H1 (cell line): Measurements from ENCODE around the gene PNPLA3. TPM values are rescaled to one million over a fixed set of nuclear protein-coding genes. Genes with fewer than 3 reads are reported as not detected.

Source experiments
- CTCF ChIA-PET: fragments of 300-600 bp; sonication (Branson Sonifier 250); formaldehyde crosslinking; loops from one replicate; lab custom pipeline; 2021; ENCODE audit not compliant: partially characterized antibody; lab: Charles Lee
- POLR2A ChIA-PET: fragments of 300-600 bp; sonication (Branson Sonifier 250); formaldehyde crosslinking; loops from one replicate; lab custom pipeline; 2021; ENCODE audit warnings: inconsistent platforms; ENCODE audit not compliant: partially characterized antibody; lab: Charles Lee
- DNase-seq, 2 experiments: peaks; one replicate each; pipeline versions ENCODE4 v3.0.0 to v3.0.0-alpha.2; 2010 to 2022; ENCODE audit warnings: low spot score in 2 of 2, low read depth in 1 of 2, mixed read lengths in 1 of 2
- FAIRE-seq: peaks from 2 replicates; lab custom pipeline; 2011; peaks lifted over from hg19 to GRCh38; lab: Jason Lieb, UNC
- H2AFZ ChIP-seq: 2 replicates; pipeline ENCODE4 v1.8.1; 2012; ENCODE audit warnings: low read length, inconsistent platforms
- H2AK5ac ChIP-seq: 2 replicates; pipeline ENCODE4 v1.6.1; 2013; ENCODE audit warnings: low read depth, low read length
- H2BK120ac ChIP-seq: replicated peaks from 2 replicates; pipeline ENCODE3; 2013; ENCODE audit warnings: low read depth, low read length, inconsistent platforms
- H2BK12ac ChIP-seq: 2 replicates; pipeline ENCODE4 v1.6.1; 2013; ENCODE audit warnings: low read depth, low read length
- H2BK15ac ChIP-seq: 2 replicates; pipeline ENCODE4 v1.6.1; 2013; ENCODE audit warnings: low read length
- H2BK20ac ChIP-seq: 2 replicates; pipeline ENCODE4 v1.6.1; 2013; ENCODE audit warnings: low read length
- H2BK5ac ChIP-seq: 2 replicates; pipeline ENCODE4 v1.6.1; 2013; ENCODE audit warnings: low read depth, low read length
- H3K14ac ChIP-seq: 2 replicates; pipeline ENCODE4 v1.6.1; 2013; ENCODE audit warnings: inconsistent platforms; ENCODE audit not compliant: insufficient read length
- H3K18ac ChIP-seq: 2 replicates; pipeline ENCODE4 v1.6.1; 2013; ENCODE audit warnings: low read length; ENCODE audit errors: extremely low read depth
- H3K23ac ChIP-seq: 2 replicates; pipeline ENCODE4 v1.6.1; 2013; ENCODE audit warnings: inconsistent platforms; ENCODE audit not compliant: insufficient read length
- H3K23me2 ChIP-seq: 2 replicates; pipeline ENCODE4 v1.6.1; 2013; ENCODE audit warnings: low read depth, low read length
- H3K27ac ChIP-seq: 2 replicates; pipeline ENCODE4 v1.6.1; 2011; ENCODE audit warnings: low read depth, low read length, inconsistent platforms
- H3K27me3 ChIP-seq, 4 experiments: replicated peaks in 1 of 4; 1 replicate in 1 of 4; 2 replicates in 3 of 4; pipeline versions ENCODE4 v1.6.1 to v1.8.1; 2011 to 2013; ENCODE audit warnings: low read length in 3 of 4, mild to moderate bottlenecking in 3 of 4, inconsistent platforms in 2 of 4, mixed read lengths in 2 of 4, moderate library complexity in 1 of 4; ENCODE audit not compliant: control insufficient read depth in 3 of 4, insufficient read depth in 3 of 4; ENCODE audit errors: extremely low read depth in 1 of 4
- H3K36me3 ChIP-seq, 4 experiments: 2 replicates each; pipeline versions ENCODE4 v1.6.1 to v1.8.1; 2011 to 2013; ENCODE audit warnings: mild to moderate bottlenecking in 4 of 4, low read length in 3 of 4, moderate library complexity in 2 of 4, control low read depth in 1 of 4, inconsistent platforms in 1 of 4; ENCODE audit not compliant: insufficient read depth in 4 of 4, control insufficient read depth in 2 of 4
- H3K4ac ChIP-seq: replicated peaks from 2 replicates; pipeline ENCODE3; 2013; ENCODE audit warnings: low read length, low read depth, mixed read lengths, inconsistent platforms; ENCODE audit not compliant: insufficient read length
- H3K4me1 ChIP-seq, 4 experiments: replicated peaks in 1 of 4; 1 replicate in 1 of 4; 2 replicates in 3 of 4; pipeline versions ENCODE4 v1.6.1 to v1.8.1; 2011 to 2013; ENCODE audit warnings: low read length in 3 of 4, inconsistent platforms in 2 of 4, mixed read lengths in 1 of 4; ENCODE audit not compliant: insufficient read depth in 4 of 4, control insufficient read depth in 3 of 4
- H3K4me2 ChIP-seq, 2 experiments: 2 replicates each; pipeline versions ENCODE4 v1.6.1 to v1.8.1; 2011 to 2013; ENCODE audit warnings: low read depth in 2 of 2, low read length in 2 of 2, control low read depth in 1 of 2, inconsistent platforms in 1 of 2, mild to moderate bottlenecking in 1 of 2; ENCODE audit not compliant: insufficient read depth in 1 of 2
- H3K4me3 ChIP-seq, 4 experiments: fragments of 200-600, 300-600 bp in 1 of 4; sonication (generic), shearing (Covaris generic), sonication (Bioruptor Twin) in 1 of 4; 2 replicates each; pipeline versions ENCODE4 v1.5.1 to v1.8.1; 2011 to 2016; ENCODE audit warnings: low read length in 4 of 4, low read depth in 3 of 4, control low read depth in 2 of 4, inconsistent platforms in 2 of 4, mild to moderate bottlenecking in 2 of 4, mixed read lengths in 1 of 4, moderate library complexity in 1 of 4; ENCODE audit not compliant: insufficient read depth in 2 of 4; ENCODE audit errors: extremely low read depth in 1 of 4
- H3K56ac ChIP-seq: replicated peaks from 2 replicates; pipeline ENCODE3; 2013; ENCODE audit warnings: low read depth, mild to moderate bottlenecking, mixed read lengths, low read length, inconsistent platforms; ENCODE audit not compliant: insufficient read length
- H3K79me1 ChIP-seq: 2 replicates; pipeline ENCODE4 v1.6.1; 2013; ENCODE audit warnings: low read depth, low read length, control low read depth
- H3K79me2 ChIP-seq, 2 experiments: 2 replicates each; pipeline versions ENCODE4 v1.6.1 to v1.8.1; 2012 to 2013; ENCODE audit warnings: low read length in 2 of 2, mild to moderate bottlenecking in 2 of 2, inconsistent platforms in 1 of 2; ENCODE audit not compliant: insufficient read depth in 2 of 2, control insufficient read depth in 1 of 2
- H3K9ac ChIP-seq, 4 experiments: replicated peaks in 1 of 4; 1 replicate in 1 of 4; 2 replicates in 3 of 4; pipeline versions ENCODE4 v1.6.1 to v1.8.1; 2011 to 2013; ENCODE audit warnings: low read depth in 3 of 4, low read length in 3 of 4, control low read depth in 2 of 4, mild to moderate bottlenecking in 2 of 4, moderate library complexity in 2 of 4, inconsistent platforms in 1 of 4; ENCODE audit errors: extremely low read depth in 1 of 4
- H3K9me3 ChIP-seq, 2 experiments: 2 replicates each; pipeline versions ENCODE4 v1.6.1 to v1.8.1; 2012 to 2013; ENCODE audit warnings: mild to moderate bottlenecking in 2 of 2, moderate library complexity in 2 of 2, control low read depth in 1 of 2, inconsistent platforms in 1 of 2, low read depth in 1 of 2, low read length in 1 of 2, mixed read lengths in 1 of 2; ENCODE audit not compliant: insufficient read depth in 2 of 2
- H4K20me1 ChIP-seq, 2 experiments: replicated peaks in 1 of 2; 2 replicates each; pipeline versions ENCODE3 to v1.8.1; 2011 to 2013; ENCODE audit warnings: inconsistent platforms in 2 of 2, low read length in 2 of 2, mild to moderate bottlenecking in 1 of 2; ENCODE audit not compliant: insufficient read depth in 2 of 2, control insufficient read depth in 1 of 2
- H4K5ac ChIP-seq: 2 replicates; pipeline ENCODE4 v1.6.1; 2013; ENCODE audit warnings: low read length, low read depth, mixed read lengths, inconsistent platforms; ENCODE audit not compliant: insufficient read length
- H4K8ac ChIP-seq: 2 replicates; pipeline ENCODE4 v1.8.0; 2013; ENCODE audit warnings: mild to moderate bottlenecking, moderate library complexity, low read length, inconsistent platforms; ENCODE audit not compliant: insufficient read depth; ENCODE audit errors: extremely low read depth
- H4K91ac ChIP-seq: replicated peaks from 2 replicates; pipeline ENCODE3; 2013; ENCODE audit warnings: low read length, mixed read lengths, inconsistent platforms; ENCODE audit not compliant: insufficient read length
- FOSL1 ChIP-seq: IDR thresholded peaks from 2 replicates; pipeline ENCODE4 v1.6.1; 2011; ENCODE audit warnings: mild to moderate bottlenecking, low read depth, low read length, moderate library complexity; ENCODE audit not compliant: insufficient read depth
- HDAC6 ChIP-seq: IDR thresholded peaks from one replicate; pipeline ENCODE4 v1.7.1; 2012; ENCODE audit warnings: low read depth, mild to moderate bottlenecking, inconsistent platforms, low read length, moderate library complexity
- JUN ChIP-seq: IDR thresholded peaks from 2 replicates; pipeline ENCODE4 v1.6.1; 2011; ENCODE audit warnings: low read depth, mild to moderate bottlenecking, improper control_type of control experiment, low read length
- PHF8 ChIP-seq: fragments of 200-600 bp; sonication (generic); conservative IDR thresholded peaks from 2 replicates; pipeline ENCODE4 v1.7.1; 2012; ENCODE audit warnings: low read depth, mild to moderate bottlenecking, inconsistent platforms, low read length, moderate library complexity
- POLR2A ChIP-seq, 2 experiments: IDR thresholded peaks; 1 replicate in 1 of 2; 2 replicates in 1 of 2; pipeline ENCODE4 v1.6.1; 2011; ENCODE audit warnings: low read depth in 2 of 2, low read length in 2 of 2, mild to moderate bottlenecking in 2 of 2; ENCODE audit errors: control extremely low read depth in 1 of 2
- SAP30 ChIP-seq: fragments of 300-600 bp; sonication (generic); IDR thresholded peaks from 2 replicates; pipeline ENCODE4 v1.7.1; 2012; ENCODE audit warnings: low read length, moderate library complexity, mild to moderate bottlenecking, inconsistent platforms; ENCODE audit not compliant: insufficient read depth, insufficient replicate concordance
- SIN3A ChIP-seq, 2 experiments: IDR thresholded peaks in 1 of 2; conservative IDR thresholded peaks in 1 of 2; 2 replicates each; pipeline ENCODE4 v1.6.1; 2011 to 2012; ENCODE audit warnings: low read length in 2 of 2, improper control_type of control experiment in 1 of 2, low read depth in 1 of 2, mild to moderate bottlenecking in 1 of 2
- ZNF274 ChIP-seq: IDR thresholded peaks from 2 replicates; pipeline ENCODE4 v1.7.0; 2012; ENCODE audit warnings: low read length, borderline replicate concordance; ENCODE audit errors: extremely low read depth
- WGBS, 2 experiments: shearing (Covaris generic) in 1 of 2; methylation state at CpG; one replicate each; pipeline versions ENCODE4 v1.1.6 to v1.1.7; 2013 to 2015; ENCODE audit warnings: low lambda C conversion rate in 2 of 2, mixed read lengths in 2 of 2, inconsistent platforms in 1 of 2, low coverage in 1 of 2, missing lambda C conversion rate in 1 of 2; ENCODE audit not compliant: insufficient replicate concordance in 2 of 2, insufficient coverage in 1 of 2, insufficient read length in 1 of 2; ENCODE audit errors: extremely low coverage in 1 of 2, missing lambda C conversion rate in 1 of 2; 5-methylcytosine and 5-hydroxymethylcytosine counted together
- polyA plus RNA-seq, 7 experiments: library from polyadenylated mRNA; depleted of rRNA in 3 of 7; stranded (reverse) in 5 of 7; unstranded in 2 of 7; fragments of >200 nt in 5 of 7; fragments of 200-250 nt in 2 of 7; gene quantifications; 1 replicate in 5 of 7; 2 replicates in 1 of 7; 4 replicates in 1 of 7; pipeline versions ENCODE4 v1.2.1 to v1.2.3, GENCODE V29; 2011 to 2013; ENCODE audit warnings: missing spikeins in 2 of 7, mixed read lengths in 2 of 7
- total RNA-seq: library from RNA; stranded (reverse); fragmentation: NEBNext Ultra II Directional; extraction: Animal tissue kit (Norgen Biotek cat#: 25700); gene quantifications from 2 replicates; pipeline ENCODE4 v1.2.1, GENCODE V29; 2021

Gene PNPLA3
- total and polyA plus RNA-seq, 2 of the 8 experiments (the other 6 are each of a cell fraction or from before 2014, with no cell fraction given), result 17.5 to 23.4 TPM

GRCh38 chr22:43968614-43969013, 45.0 kb downstream of the PNPLA3 start:
- no peaks in the 10 kb centered on the region for H3K27me3 ChIP-seq
- no peak overlapping the region for H2BK12ac ChIP-seq
- H2BK120ac ChIP-seq, result no peak overlapping the region
- H3K9ac ChIP-seq, result no peak overlapping the region
- no peak overlapping the region for H3K4ac ChIP-seq
- no peak for FAIRE-seq
- no peaks in the 10 kb centered on the region for H3K4me1 ChIP-seq
- no peak for DNase-seq
- no peak overlapping the region for H2AFZ ChIP-seq
- no peak overlapping the region for H3K14ac ChIP-seq
- H3K18ac ChIP-seq, result no peak overlapping the region
- no peak overlapping the region for H3K27ac ChIP-seq
- H4K91ac ChIP-seq, result no peak overlapping the region
- no peak overlapping the region for H3K4me3 ChIP-seq
- H3K79me2 ChIP-seq, result no peaks in the 10 kb centered on the region
- TF ChIP-seq ZNF274, result no peak
- no peak for TF ChIP-seq JUN
- TF ChIP-seq SAP30, result no peak
- TF ChIP-seq HDAC6, result no peak
- TF ChIP-seq PHF8, result no peak
- TF ChIP-seq SIN3A (conservative IDR thresholded peaks at IDR 0.05 in 1 of 2, IDR thresholded peaks at IDR 0.05 in 1 of 2; ENCODE audit: low read depth in 1 of 2, low read length in 2 of 2), result no peak
- no peak for TF ChIP-seq FOSL1
- TF ChIP-seq POLR2A (IDR thresholded peaks at IDR 0.05; ENCODE audit: control extremely low read depth in 1 of 2, low read depth in 2 of 2, low read length in 2 of 2), result no peak
- no peak overlapping the region for H3K23ac ChIP-seq
- CTCF ChIA-PET, result no interaction called here
- H2BK5ac ChIP-seq, result no peak overlapping the region
- no peaks in the 10 kb centered on the region for H3K79me1 ChIP-seq
- H4K8ac ChIP-seq, result no peak overlapping the region
- no peak overlapping the region for H2AK5ac ChIP-seq
- H4K5ac ChIP-seq, result no peak overlapping the region
- peaks cover 12 to 60% (median 43%) of the 10 kb centered on the region in 4 experiments; a peak in 7 of 8 replicates for H3K36me3 ChIP-seq
- no peak overlapping the region for H3K4me2 ChIP-seq
- POLR2A ChIA-PET, result no interaction called here
- no peaks in the 10 kb centered on the region for H3K23me2 ChIP-seq
- H3K9me3 ChIP-seq, result no peaks in the 10 kb centered on the region
- no peak overlapping the region for H2BK20ac ChIP-seq
- no peak overlapping the region for H2BK15ac ChIP-seq
- H3K56ac ChIP-seq, result no peak overlapping the region
- H4K20me1 ChIP-seq, result peaks cover 0 to 11% of the 10 kb centered on the region in 2 experiments
- WGBS, 2 experiments, result 95% methylated on average over 7 of the region's 7 CpGs; no CpG with 5 or more reads in 1 of the 2 experiments
